HG02885 (cell line): ENCODE data around the gene BEST3.

Source experiments
- ATAC-seq: cut with Tn5 transposase; IDR thresholded peaks from one replicate; pipeline ENCODE4 v1.9.1; 2021; ENCODE audit warnings: mild to moderate bottlenecking; ENCODE audit not compliant: unreplicated experiment, poor library complexity

Gene BEST3

DNA sequence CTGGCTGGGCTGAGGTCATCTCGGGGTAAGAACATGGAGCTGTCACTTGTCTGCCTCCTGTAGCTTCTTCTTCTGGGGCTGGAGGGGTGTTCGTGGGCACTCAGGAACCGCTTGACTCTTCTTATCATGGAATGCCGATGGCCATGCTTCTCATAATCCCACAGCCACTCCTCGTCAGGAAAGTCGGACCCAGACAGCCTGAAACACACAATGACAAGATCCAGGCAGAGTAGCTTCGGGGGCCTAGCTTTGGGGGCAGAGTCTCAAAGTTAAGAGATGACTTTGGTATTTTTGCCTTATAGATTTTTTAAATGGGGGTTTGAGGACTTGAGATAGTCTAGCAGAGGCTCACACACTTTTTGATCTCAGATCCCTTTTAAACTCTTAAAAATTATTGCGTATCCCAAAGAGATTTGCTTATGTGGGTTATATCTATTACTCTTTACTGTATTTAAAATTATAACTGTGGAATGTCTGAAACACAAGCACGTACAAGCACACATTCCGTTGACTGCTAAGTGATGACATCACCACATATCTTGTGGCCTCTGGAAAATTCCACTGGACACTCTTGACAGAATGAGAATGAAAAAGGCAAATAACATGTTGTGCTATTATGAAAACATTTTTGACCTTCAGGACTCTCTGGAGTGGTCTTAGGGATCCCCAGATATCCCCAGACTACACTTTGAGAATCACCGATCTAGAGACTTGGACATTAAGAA, 43.3 kb downstream of the BEST3 start:
- no peak for ATAC-seq

DNA sequence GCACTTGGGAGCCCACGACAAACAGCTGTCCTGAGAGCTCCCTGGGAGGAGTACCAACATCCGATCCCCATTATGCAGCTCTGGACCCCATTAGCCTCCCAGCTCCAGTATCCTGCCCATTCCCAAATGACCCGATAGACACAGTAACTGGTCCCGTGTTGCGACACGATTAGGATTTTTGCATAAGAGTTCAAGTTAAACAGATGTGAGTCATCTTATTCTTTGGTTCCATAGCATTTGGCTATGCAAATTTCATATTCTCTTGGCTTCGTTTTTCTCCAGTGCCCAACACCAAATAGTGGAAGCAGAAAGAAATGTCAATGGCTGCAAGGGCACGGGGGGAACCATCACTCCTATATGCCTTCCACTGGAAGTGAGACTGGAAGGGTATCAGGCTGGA, 45.4 kb downstream of the BEST3 start:
- no peak for ATAC-seq

DNA sequence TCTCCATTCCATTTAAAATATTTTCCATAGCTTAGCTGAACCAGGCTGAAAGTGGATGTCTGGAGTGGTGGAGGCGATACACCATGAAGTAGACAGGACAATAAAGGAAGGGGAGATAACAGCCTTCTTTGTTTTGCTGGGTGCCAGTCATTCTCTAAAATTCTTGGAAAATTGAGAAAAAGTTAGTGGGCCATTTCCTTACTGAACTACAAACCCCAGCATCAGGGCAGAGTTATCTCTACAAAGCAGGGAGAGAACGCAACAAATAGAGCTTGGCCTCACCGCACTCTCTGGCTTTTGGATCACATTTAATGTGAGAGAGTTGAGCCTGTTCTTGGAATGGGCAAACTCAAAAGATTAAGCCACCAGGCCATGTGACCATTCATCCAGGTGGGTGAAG, 47.2 kb downstream of the BEST3 start:
- no peak for ATAC-seq

DNA sequence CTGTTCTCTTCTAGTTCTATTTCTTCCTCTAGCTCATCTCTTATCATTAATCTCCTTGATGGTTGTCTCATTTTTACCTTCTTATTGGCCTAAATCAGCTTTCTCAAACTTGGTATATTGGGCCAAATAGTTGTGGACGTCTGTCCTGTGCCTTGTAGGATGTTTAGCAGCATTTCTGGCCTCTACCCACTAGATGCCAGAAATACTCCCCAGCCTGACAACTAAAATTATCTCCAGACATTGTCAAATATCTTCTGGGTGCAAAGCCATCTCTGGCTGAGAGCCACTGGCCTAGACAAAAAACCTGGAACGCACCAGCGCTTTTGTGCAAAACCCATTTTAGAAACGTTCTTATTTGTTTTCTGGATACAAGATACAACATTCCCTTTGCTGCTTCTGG, 49.6 kb downstream of the BEST3 start:
- no peak for ATAC-seq

DNA sequence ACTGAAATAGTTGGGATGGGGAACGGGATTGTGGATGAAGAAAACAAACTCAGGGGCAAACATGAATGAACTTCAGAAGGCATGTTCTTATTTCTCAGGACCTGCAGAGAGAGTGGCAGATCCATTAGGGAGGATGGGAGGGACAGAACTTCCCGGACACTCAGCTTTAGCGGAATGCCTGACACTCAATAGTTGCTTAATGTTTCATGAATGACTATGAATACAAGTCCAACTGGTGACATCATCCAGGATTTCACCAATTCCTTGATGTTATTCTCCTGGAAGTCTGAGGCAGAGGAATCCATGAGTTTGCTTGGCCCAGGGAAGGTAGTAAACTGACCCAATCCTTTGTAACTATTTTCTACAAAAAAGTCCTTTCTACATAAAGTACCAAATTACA, 50.6 kb downstream of the BEST3 start:
- ATAC-seq = no peak

DNA sequence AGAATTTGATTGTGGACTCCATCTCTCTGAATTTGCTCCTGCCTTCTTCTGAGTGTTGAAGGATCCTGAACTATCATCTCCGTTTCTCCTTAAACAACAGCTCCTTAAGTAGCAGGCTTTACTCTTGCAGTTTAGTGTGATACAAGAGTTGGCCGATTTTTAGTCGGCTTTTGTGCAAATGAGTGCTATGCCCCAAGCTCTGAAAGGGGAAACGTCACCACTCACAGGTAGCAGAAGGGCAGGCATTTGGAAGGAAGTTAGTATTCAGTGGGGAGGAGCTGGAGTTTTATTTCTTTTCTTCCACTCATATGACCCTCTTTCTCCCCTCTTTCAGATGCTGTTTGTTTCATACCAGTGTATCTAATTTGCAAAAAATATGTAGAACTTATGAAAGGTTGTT, 51.9 kb downstream of the BEST3 start:
- ATAC-seq = no peak

DNA sequence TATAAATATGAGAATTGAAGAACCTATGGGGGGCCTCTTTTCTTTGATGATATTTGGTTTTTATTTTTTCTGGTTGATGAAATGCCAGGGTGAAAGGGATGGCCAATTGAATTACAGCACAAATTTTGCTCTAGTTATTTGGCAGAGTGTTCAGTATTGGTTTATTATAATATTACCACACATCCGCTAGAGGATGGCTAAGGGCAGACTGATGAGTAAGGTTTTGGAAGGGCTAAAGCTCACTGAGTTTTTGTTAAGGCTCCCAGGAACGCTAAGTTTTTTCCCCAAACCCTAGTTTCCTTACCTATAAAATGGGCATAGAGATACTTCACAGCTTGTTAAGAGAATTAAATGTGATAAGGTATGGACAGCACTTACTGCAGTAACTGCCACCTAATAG, 54.1 kb downstream of the BEST3 start:
- ATAC-seq = no peak

DNA sequence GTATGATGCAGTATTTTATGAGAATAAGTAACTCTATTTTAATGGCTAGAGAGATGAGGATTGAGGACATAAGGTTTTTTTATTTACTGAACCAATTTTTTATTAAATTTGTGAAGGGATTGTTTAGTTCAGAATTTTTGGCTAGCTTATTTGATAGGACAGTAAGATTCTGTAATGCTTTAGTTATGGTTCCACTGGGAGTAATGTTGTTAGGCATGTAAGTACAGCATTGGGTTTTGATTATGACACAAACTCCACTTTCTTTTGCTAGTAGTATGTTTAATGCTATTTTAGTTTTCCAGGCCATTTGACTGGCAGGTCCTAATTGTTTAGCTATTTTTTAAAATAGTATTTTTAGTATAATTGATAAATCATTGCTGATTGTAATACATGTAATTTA, 54.6 kb downstream of the BEST3 start:
- no peak for ATAC-seq

DNA sequence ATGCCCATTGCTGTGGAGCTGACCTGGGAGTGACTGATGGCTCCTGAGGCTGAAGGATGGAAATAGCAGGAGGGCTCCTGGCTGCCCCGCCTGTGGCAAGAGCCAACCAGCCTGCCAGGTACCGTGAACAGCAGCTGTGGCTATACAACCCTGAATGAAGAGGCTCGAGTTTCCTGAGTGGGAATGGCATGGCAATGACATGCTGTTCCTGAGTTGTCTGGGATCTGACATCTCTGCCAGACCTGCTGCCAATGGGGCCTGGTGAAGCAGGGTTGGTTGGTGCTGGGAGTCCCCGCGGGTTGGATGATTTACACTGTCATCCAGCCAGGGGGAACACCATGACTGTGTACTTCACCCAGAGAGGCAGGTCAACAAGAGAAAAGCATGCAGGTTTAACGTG, 56.6 kb downstream of the BEST3 start:
- no peak for ATAC-seq

DNA sequence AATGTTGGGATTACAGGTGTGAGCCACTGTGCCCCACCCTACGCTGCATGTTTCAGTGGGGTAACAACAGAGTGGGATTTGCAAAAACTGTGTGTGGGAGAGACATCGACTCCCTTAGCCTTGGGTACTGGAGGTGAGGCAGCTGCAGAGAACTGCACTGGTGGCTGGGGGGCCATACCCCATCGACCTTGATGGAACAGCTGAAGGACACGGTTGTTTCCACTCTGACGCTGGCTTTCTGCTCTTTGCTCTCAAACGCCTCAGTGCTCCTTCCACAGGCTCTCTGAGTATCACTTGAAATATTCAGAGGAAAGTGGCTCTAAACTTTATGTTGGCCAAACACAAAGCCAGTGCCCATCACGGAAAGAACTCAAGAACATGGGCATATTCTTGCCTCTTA, 57.6 kb downstream of the BEST3 start:
- no peak for ATAC-seq

DNA sequence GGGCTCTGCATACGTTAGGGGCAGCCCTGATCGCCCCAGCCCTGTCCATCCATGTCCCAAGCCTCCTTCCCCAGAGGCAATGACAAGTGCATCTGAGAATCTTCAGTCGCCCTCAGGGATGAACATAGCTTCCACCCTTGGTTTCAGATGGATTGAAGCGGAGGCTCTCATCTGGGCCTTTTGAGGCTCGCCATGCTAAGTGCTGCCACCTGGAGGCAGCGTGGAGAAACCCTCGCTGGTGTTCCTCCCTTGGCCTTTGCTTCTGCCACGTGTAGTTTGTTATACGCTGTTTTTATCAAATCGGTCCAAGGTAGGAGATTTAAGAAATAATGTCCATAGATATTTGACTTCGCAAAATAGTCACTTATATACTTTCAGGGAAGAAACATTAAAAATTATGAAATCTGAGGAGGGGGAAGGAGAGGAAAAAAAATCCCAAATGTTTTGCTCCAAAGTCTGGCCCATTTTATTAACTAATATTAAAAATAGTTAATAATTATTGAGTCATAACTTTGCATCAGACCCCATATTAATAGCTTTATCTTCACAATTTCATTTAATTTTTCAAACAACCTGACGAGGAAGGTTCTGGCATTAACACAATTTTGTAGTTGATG, 59.6 kb downstream of the BEST3 start:
- ATAC-seq = peak; percentile 95

DNA sequence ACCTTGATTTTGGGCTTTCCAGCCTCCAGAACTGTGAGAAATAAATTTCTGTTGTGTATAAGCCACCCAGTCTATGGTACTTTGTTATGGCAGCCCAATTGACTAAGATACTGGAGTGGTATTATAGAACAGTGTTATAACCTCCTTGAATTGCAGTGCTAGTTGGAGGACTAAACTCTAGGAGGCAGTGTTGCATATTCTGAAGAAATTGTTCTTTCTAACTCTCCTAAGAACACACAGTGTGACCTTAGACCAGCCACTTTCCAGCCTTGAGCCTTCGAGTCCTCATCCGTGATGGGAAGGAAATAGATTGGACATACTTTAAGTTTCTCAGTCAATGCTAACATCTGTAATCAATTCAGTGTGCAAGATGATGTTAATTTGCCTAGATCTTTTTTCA, 66.0 kb downstream of the BEST3 start:
- ATAC-seq = no peak

DNA sequence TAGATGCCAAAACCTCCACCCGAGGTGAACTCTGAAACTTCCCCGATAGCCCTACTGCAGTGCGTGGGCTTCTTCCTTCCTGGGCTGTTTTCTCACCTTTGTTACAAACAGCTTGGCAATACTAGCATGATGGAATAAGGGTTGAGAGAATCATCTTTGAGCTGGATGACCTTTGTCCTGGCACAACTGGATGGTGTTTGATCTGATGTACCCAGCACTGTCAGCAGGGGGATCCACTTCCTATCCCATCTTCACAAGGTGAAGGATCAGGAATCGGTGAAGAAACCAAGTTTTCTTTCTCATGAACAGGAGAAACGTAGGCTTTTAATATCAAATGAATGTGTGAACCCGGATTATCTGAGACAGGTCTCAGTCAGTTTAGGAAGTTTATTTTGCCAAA, 68.9 kb downstream of the BEST3 start:
- ATAC-seq = no peak

DNA sequence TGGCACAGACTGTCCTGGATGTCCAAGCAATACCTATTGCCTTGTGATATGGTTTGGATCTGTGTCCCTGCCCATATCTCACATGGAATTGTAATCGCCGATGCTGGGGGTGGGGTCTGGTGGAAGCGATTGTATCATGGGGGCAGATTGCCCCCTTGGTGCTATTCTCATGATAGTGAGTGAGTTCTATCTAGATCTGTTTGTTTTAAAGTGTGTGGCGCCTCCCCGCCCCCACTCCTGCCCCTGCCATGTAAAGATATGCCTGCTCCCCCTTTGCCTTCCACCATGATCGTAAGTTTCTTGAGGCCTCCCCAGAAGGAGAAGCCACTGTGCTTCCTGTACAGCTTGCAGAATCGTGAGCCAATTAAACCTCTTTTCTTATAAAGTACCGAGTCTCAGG, 71.6 kb downstream of the BEST3 start:
- ATAC-seq = no peak

DNA sequence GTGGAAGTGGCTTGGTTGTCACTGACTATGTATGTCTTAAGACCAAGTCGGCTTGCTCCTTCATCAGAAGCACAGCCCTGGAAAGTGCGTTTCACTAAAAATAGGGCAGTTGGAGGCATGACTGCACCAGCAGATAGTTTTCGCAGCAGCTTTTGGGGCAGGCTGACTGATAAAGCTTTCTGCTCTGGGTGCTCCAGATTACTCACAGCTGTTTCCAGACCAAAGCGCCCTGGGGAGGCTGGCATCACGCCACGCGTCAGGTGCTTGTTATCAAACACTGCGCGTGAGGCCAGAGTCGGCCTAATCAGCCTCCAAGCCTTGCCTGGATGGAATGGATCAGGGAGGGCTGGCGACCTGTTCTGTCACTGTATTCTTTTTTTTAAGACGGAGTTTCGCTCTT, 75.1 kb downstream of the BEST3 start:
- no peak for ATAC-seq

DNA sequence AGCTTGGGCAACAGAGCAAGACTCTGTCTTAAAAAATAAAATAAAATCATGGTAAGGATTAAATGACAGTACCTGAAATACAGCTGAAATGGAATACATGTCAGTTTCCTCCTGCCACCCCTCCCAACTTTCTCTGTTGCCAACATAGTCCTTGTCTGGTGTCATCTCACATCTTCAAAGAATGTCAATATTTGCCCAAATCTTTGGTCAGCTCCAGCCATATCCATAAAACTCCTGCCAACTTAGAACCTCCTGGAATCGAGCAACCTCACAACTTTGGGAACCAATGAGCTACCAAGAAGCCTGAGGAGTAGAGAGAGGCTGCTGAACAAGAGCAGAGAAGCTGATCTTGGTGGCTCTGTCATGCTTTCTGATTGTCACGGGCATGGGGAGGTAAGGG, 77.6 kb downstream of the BEST3 start:
- ATAC-seq = no peak

DNA sequence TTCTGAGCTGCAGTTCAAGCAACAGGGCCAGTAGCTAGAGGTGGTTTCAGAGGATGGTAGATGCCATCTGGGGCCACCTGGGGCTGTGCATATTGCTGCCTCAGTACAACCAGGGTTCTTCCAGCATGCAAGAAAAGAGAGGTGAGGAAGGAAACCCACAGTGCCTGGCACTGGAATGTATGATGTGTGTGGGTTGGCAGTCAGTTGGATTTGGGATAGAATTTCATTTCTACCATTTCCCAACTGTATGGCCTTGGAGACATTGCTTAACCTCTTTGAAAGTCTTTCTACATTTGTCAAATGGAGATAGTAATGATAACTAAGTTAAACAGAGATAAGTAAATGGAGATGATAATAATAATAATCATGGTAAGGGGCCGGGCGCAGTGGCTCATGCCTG, 78.2 kb downstream of the BEST3 start:
- ATAC-seq = no peak

DNA sequence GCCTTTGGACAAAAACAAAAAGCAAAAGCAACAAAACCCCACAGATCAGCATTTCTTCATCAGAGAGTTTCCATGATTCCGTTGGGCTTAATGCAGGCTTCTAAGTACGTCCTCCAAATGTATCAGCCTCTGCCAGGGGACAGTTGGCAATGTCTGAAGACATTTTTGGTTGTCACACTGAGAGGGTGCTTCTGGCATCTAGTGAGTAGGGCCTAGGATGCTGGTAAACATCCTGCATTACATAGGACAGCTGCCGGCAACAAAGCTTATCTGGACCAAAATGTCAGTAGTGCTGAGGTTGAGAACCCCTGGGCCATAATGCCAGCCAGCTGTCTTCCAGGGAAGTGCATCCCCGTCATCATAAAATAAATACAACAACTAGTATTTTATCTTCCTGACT, 79.0 kb downstream of the BEST3 start:
- no peak for ATAC-seq

DNA sequence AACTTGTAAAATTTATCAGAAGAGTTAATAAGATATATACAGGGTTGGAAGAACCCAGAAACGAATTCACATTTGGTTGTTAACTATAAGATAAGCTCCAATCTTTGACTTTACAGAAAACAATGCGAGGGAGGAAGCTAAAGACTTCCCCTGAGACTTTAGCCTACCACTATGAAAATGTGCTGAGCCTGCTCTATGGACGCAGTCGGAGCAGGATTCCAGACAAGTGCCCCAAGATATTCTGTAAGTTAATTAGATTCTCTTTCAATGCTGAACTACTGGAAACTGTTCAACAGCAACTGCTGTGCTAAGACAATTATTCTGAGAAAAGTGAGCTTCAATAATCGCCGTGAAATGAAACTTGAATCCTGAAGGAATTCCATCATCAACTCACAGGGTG, 80.1 kb downstream of the BEST3 start:
- no peak for ATAC-seq

DNA sequence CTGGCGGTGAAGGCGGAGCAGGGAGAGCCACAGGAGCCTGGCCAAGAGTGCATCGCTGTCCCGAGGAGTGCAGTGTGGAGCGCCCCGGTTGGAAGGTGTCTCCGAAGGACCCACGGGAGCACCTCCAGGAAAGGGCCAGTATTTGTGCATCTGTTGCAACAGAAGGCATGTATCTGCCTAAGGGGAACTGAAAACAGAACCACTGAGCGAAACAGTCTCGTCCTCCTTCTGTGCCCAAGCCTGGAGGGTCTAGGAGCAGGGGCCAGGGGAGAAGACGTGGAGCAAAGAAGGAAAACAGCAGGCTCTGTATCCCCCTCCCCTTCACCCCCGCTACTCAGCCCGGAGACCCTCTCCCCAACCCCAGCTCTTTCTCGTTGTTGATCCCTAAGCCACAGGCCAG, 83.1 kb downstream of the BEST3 start:
- ATAC-seq = no peak

DNA sequence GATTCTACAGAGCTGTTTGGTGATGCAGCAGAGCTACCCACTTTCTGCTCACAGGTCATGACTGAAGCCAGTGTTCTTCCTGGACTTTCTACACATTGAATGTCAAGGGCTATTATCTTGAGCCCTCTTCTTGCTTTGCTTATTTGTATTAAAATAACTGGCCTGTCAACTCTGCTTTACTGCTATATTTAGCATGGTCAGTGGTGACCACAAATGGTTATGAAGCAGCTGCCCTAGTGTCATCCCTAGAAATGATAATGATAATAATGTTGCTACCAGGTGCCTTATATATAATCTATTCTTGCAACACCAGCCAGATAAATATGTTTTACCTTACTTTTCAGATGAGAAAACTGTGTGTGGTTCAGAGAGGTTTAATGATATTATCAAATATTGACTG, 85.8 kb downstream of the BEST3 start:
- ATAC-seq = no peak

DNA sequence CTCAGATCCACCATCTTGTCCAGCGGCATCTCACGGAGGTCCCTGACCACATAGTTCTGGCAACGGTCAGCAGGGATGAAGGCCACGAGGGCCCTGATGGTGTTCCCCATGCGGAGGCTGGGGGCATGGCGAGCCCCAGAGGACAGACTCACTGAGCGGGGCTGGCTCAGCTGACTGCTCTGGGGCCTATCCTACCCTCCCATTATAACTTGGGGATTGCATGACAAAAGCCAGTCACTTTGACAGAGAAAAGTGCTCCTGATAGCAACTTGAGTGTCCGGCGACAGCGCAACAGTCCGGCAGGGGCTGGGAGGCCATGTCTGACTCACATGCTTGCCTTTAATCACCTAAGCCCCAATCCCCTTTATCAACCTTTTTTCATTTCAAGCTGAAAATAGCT, 88.4 kb downstream of the BEST3 start, which contains the start of gene LRRC10:
Gene LRRC10 (minus strand): TSS at position 179 of the 400 bp plus-strand sequence. CDS start 69 bp downstream, at position 110.
- no peak for ATAC-seq
